OCI-LY1 (cell line): ENCODE results near the gene RNF114.

Source experiments
- H2AFZ ChIP-seq: fragments of 200-600 bp; sonication (generic), shearing (Covaris generic); 2 replicates; pipeline ENCODE4 v1.6.0; 2014; ENCODE audit warnings: antibody characterized with exemption, mild to moderate bottlenecking, low read length
- H3F3A ChIP-seq: fragments of 200-600 bp; sonication (generic), shearing (Covaris generic); 2 replicates; pipeline ENCODE4 v1.6.0; 2014; ENCODE audit warnings: mild to moderate bottlenecking, antibody characterized with exemption, low read length, moderate library complexity; ENCODE audit not compliant: insufficient read depth
- H3K27ac ChIP-seq: fragments of 200-600 bp; sonication (generic); 2 replicates; pipeline ENCODE4 v1.5.1; 2014; ENCODE audit warnings: low read length, mixed run types, mild to moderate bottlenecking, low read depth; ENCODE audit not compliant: poor library complexity, severe bottlenecking
- H3K27me3 ChIP-seq: fragments of 200-600 bp; sonication (generic); 2 replicates; pipeline ENCODE4 v1.6.0; 2014; ENCODE audit warnings: antibody characterized with exemption, mild to moderate bottlenecking, low read length, moderate library complexity; ENCODE audit not compliant: insufficient read depth
- H3K36me3 ChIP-seq: fragments of 200-600 bp; sonication (generic); 2 replicates; pipeline ENCODE4 v1.6.1; 2014; ENCODE audit warnings: mild to moderate bottlenecking, antibody characterized with exemption, low read length, moderate library complexity, mixed read lengths; ENCODE audit not compliant: insufficient read depth
- H3K4me1 ChIP-seq: fragments of 200-600 bp; sonication (generic); 2 replicates; pipeline ENCODE4 v1.5.1; 2014; ENCODE audit warnings: mild to moderate bottlenecking, low read length, moderate library complexity; ENCODE audit not compliant: insufficient read depth, severe bottlenecking
- H3K4me2 ChIP-seq: fragments of 200-600 bp; sonication (generic), shearing (Covaris generic); 2 replicates; pipeline ENCODE4 v1.6.1; 2014; ENCODE audit warnings: low read length
- H3K4me3 ChIP-seq: fragments of 200-600 bp; sonication (generic); 2 replicates; pipeline ENCODE4 v1.5.1; 2014; ENCODE audit warnings: low read length, low read depth, mild to moderate bottlenecking, mixed read lengths; ENCODE audit not compliant: poor library complexity, severe bottlenecking
- H3K79me2 ChIP-seq: fragments of 200-600 bp; shearing (Covaris generic); 2 replicates; pipeline ENCODE4 v1.6.1; 2016; ENCODE audit warnings: mixed run types, low read length, mixed read lengths; ENCODE audit not compliant: insufficient read depth
- H3K9ac ChIP-seq: fragments of 200-600 bp; sonication (generic), shearing (Covaris generic); 2 replicates; pipeline ENCODE4 v1.6.1; 2014; ENCODE audit warnings: mild to moderate bottlenecking, low read length, mixed read lengths
- H3K9me2 ChIP-seq: fragments of 200-600 bp; sonication (generic), shearing (Covaris generic); 2 replicates; pipeline ENCODE4 v1.6.1; 2014; ENCODE audit warnings: low read depth, mild to moderate bottlenecking, low read length, mixed read lengths
- H3K9me3 ChIP-seq: fragments of 200-600 bp; shearing (Covaris generic); 2 replicates; pipeline ENCODE4 v1.6.1; 2014; ENCODE audit warnings: low read length, mixed read lengths
- H4K20me1 ChIP-seq: fragments of 200-600 bp; sonication (generic), shearing (Covaris generic); 2 replicates; pipeline ENCODE4 v1.6.0; 2016; ENCODE audit warnings: mild to moderate bottlenecking, low read length; ENCODE audit not compliant: insufficient read depth
- CTCF ChIP-seq: fragments of 200-600 bp; sonication (generic), shearing (Covaris generic); IDR thresholded peaks from 2 replicates; pipeline ENCODE4 v1.5.1; 2017; ENCODE audit warnings: mild to moderate bottlenecking, antibody characterized with exemption, low read length, moderate library complexity, mixed read lengths
- EZH2 ChIP-seq: fragments of 200-600 bp; sonication (generic), shearing (Covaris generic); IDR thresholded peaks from 2 replicates; pipeline ENCODE4 v1.8.0; 2017; ENCODE audit warnings: borderline replicate concordance, mixed run types, mild to moderate bottlenecking, antibody characterized with exemption, low read length, moderate library complexity, mixed read lengths

The RNF114 gene

GRCh38 chr20:49985157-49985556 lies 49.0 kb downstream of the RNF114 start:
- peaks cover 27% of the 10 kb centered on the region for H3K4me1 ChIP-seq
- no peaks in the 10 kb centered on the region for H3K9me2 ChIP-seq
- H3K4me2 ChIP-seq, result no peak overlapping the region
- H3K9ac ChIP-seq, result no peak overlapping the region
- no peaks in the 10 kb centered on the region for H3F3A ChIP-seq
- H4K20me1 ChIP-seq, result no peaks in the 10 kb centered on the region
- no peaks in the 10 kb centered on the region for H3K9me3 ChIP-seq
- no peak overlapping the region for H2AFZ ChIP-seq
- no peak overlapping the region for H3K4me3 ChIP-seq
- no peaks in the 10 kb centered on the region; the same call in 1 of the 2 replicates for H3K27me3 ChIP-seq
- H3K27ac ChIP-seq, result no peak overlapping the region
- no peaks in the 10 kb centered on the region for H3K36me3 ChIP-seq
- TF ChIP-seq CTCF (no peak), EZH2 (no peak)
- no peaks in the 10 kb centered on the region for H3K79me2 ChIP-seq

- H3K9me3 ChIP-seq, result no peaks in the 10 kb centered on the region
- H3K4me1 ChIP-seq, result peaks cover 27% of the 10 kb centered on the region
- no peak overlapping the region for H3K9ac ChIP-seq
- H3K4me2 ChIP-seq, result no peak overlapping the region
- H4K20me1 ChIP-seq, result no peaks in the 10 kb centered on the region
- H3K4me3 ChIP-seq, result no peak overlapping the region
- no peaks in the 10 kb centered on the region for H3K79me2 ChIP-seq
- H3K27ac ChIP-seq, result no peak overlapping the region
- TF ChIP-seq CTCF, result no peak
- TF ChIP-seq EZH2, result no peak
- no peaks in the 10 kb centered on the region for H3K36me3 ChIP-seq
- H3K9me2 ChIP-seq, result no peaks in the 10 kb centered on the region
- H3F3A ChIP-seq, result no peaks in the 10 kb centered on the region
- H2AFZ ChIP-seq, result no peak overlapping the region
- no peaks in the 10 kb centered on the region; the same call in 1 of the 2 replicates for H3K27me3 ChIP-seq
These were observed 49.4 kb downstream of the RNF114 start for GRCh38 chr20:49985617-49986016.

- TF ChIP-seq CTCF, result no peak
- no peak for TF ChIP-seq EZH2
- Histone ChIP-seq H3K36me3 (no peaks in the 10 kb centered on the region), H2AFZ (no peak overlapping the region), H3K9me3 (no peaks in the 10 kb centered on the region), H3K27ac (no peak overlapping the region), H3K4me1 (peaks cover 27% of the 10 kb centered on the region), H3K27me3 (no peaks in the 10 kb centered on the region; the same call in 1 of the 2 replicates), H3K79me2 (no peaks in the 10 kb centered on the region), H3K9ac (no peak overlapping the region), H3K4me3 (no peak overlapping the region), H3F3A (no peaks in the 10 kb centered on the region), H3K9me2 (no peaks in the 10 kb centered on the region), H4K20me1 (no peaks in the 10 kb centered on the region), H3K4me2 (no peak overlapping the region)
These were observed 49.9 kb downstream of the RNF114 start for GRCh38 chr20:49986049-49986448.
